T-cell (primary cell): Measurements from ENCODE around the gene ATP9B. TPM values are rescaled to one million over a fixed set of nuclear protein-coding genes. Genes with fewer than 3 reads are reported as not detected.

ENCODE experiments used
- ATAC-seq, 4 experiments: fragments of 200-7000 bp in 3 of 4; fragments of 150-1000 bp in 1 of 4; cut with Tn5 transposase; replicated peaks in 1 of 4; 1 replicate in 3 of 4; 2 replicates in 1 of 4; pipeline ENCODE4 v1.10.0; 2021; ENCODE audit warnings: moderate library complexity in 3 of 4, mild to moderate bottlenecking in 2 of 4, moderate number of reproducible peaks in 1 of 4
- CTCF ChIA-PET, 2 donors: fragments of 300-600 bp; sonication (Branson Sonifier 250); formaldehyde crosslinking; loops; one replicate each; lab custom pipeline; 2022; ENCODE audit warnings: antibody characterized with exemption in 2 of 2; lab: Charles Lee
- POLR2A ChIA-PET, 2 donors: fragments of 300-600 bp; sonication (Branson Sonifier 250); formaldehyde crosslinking; loops; one replicate each; lab custom pipeline; 2022; ENCODE audit warnings: antibody characterized with exemption in 2 of 2; lab: Charles Lee
- DNase-seq, 35 experiments: peaks; one replicate each; pipeline versions ENCODE4 v3.0.0 to v3.0.0-alpha.2; 2013 to 2023
- H3K27ac ChIP-seq: one replicate; pipeline ENCODE4 v1.5.1; 2013; ENCODE audit warnings: low read length
- H3K27me3 ChIP-seq, 2 experiments: replicated peaks in 1 of 2; 1 replicate in 1 of 2; 2 replicates in 1 of 2; pipeline versions ENCODE4 v1.6.1 to v1.7.0; 2013; ENCODE audit warnings: low read length in 1 of 2, mixed read lengths in 1 of 2; ENCODE audit not compliant: control insufficient read depth in 2 of 2, insufficient read depth in 2 of 2; ENCODE audit errors: extremely low read depth in 1 of 2
- H3K36me3 ChIP-seq, 2 donors: 1 replicate in 1 of 2; 2 replicates in 1 of 2; pipeline versions ENCODE4 v1.6.1 to v1.7.0; 2013; ENCODE audit warnings: low read length in 1 of 2; ENCODE audit not compliant: control insufficient read depth in 2 of 2, insufficient read depth in 1 of 2; ENCODE audit errors: extremely low read depth in 1 of 2
- H3K4me1 ChIP-seq, 2 experiments: 1 replicate in 1 of 2; 2 replicates in 1 of 2; pipeline versions ENCODE4 v1.6.1 to v1.7.0; 2013; ENCODE audit warnings: low read length in 2 of 2, mixed read lengths in 1 of 2; ENCODE audit not compliant: insufficient read depth in 2 of 2, control insufficient read depth in 1 of 2; ENCODE audit errors: extremely low read depth in 1 of 2
- H3K4me3 ChIP-seq, 2 donors: 1 replicate in 1 of 2; 2 replicates in 1 of 2; pipeline versions ENCODE4 v1.5.1 to v1.7.0; 2013; ENCODE audit warnings: mild to moderate bottlenecking in 2 of 2, low read length in 1 of 2, moderate library complexity in 1 of 2; ENCODE audit not compliant: control insufficient read depth in 1 of 2; ENCODE audit errors: extremely low read depth in 1 of 2
- H3K9me3 ChIP-seq: 2 replicates; pipeline ENCODE4 v1.7.0; 2013
- H3K27ac Mint-ChIP-seq, 2 donors: one replicate each; pipeline ENCODE4 v1.8.0; 2020 to 2021; ENCODE audit warnings: mild to moderate bottlenecking in 2 of 2, mixed read lengths in 2 of 2
- H3K27me3 Mint-ChIP-seq, 2 donors: one replicate each; pipeline ENCODE4 v1.8.0; 2021 to 2022; ENCODE audit warnings: mixed read lengths in 2 of 2
- H3K36me3 Mint-ChIP-seq: one replicate; pipeline ENCODE4 v1.8.0; 2021; ENCODE audit warnings: mixed read lengths
- H3K4me1 Mint-ChIP-seq, 3 donors: one replicate each; pipeline ENCODE4 v1.8.0; 2020 to 2022; ENCODE audit warnings: mixed read lengths in 3 of 3, mild to moderate bottlenecking in 1 of 3
- H3K4me3 Mint-ChIP-seq, 3 donors: one replicate each; pipeline ENCODE4 v1.8.0; 2020 to 2022; ENCODE audit warnings: mild to moderate bottlenecking in 3 of 3, mixed read lengths in 3 of 3, moderate library complexity in 3 of 3
- H3K9me3 Mint-ChIP-seq, 3 donors: one replicate each; pipeline ENCODE4 v1.8.0; 2020 to 2022; ENCODE audit warnings: mixed read lengths in 3 of 3
- WGBS: methylation state at CpG from one replicate; pipeline ENCODE4 v1.1.5; 2013; ENCODE audit warnings: missing lambda C conversion rate; ENCODE audit not compliant: insufficient coverage; 5-methylcytosine and 5-hydroxymethylcytosine counted together
- total RNA-seq, 35 experiments: library from RNA in 6 of 35; stranded (reverse) in 6 of 35; fragments of 120-200 nt in 1 of 35; gene quantifications; one replicate each; pipeline versions ENCODE4 v1.2.1 to v1.2.4 and lab custom pipeline; 2013 to 2026

The ATP9B gene
- total RNA-seq, 5 donors from 2014 or later (not counting 1 experiment from before 2014, with no cell fraction given) = 54.1 to 95.2 (median 65.4) TPM

DNA sequence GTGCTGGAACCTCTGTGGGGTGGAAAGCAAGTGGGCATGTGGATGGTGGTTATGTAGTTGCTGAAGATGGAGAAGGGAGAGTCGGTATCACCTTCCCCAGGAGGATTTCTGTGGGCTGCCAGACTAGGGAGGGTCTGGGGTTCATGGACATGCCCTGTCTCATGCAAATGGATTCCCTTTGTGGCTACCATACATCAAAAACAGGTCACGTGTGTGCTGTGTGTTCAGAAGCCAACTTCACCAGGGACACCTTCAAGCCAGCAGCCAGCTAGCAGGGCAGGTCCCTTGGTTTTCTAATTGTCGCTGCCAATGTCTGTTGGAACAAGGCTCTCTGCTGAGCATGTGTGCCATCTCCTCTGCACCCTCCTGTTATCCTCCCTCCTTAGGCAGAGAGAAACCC, 155.2 kb downstream of the ATP9B start:
- no peaks in the 10 kb centered on the region for H3K27me3 ChIP-seq
- CTCF ChIA-PET = interaction anchor here in 1 of 2 donors (1.7 kb wide), 1 partner anchor 11 kb away, joined by 3 read pairs; no protein-coding TSS in a partner anchor
- H3K4me1 ChIP-seq = no peaks in the 10 kb centered on the region

GRCh38 chr18:79227621-79228020, 158.4 kb downstream of the ATP9B start:
- Histone ChIP-seq H3K4me3 (no peak overlapping the region), H3K36me3 (peaks cover 5 to 8% of the 10 kb centered on the region in 2 donors), H3K9me3 (no peaks in the 10 kb centered on the region), H3K27ac (no peak overlapping the region), H3K27me3 (no peaks in the 10 kb centered on the region), H3K4me1 (no peaks in the 10 kb centered on the region)
- peaks cover 5 to 9% (median 6%) of the 10 kb centered on the region in 3 donors for H3K4me1 Mint-ChIP-seq
- WGBS = 92% methylated on average over 3 of the region's 3 CpGs
- ChIA-PET CTCF (no interaction called here), POLR2A (no interaction called here)
- no peaks in the 10 kb centered on the region for H3K27me3 Mint-ChIP-seq
- H3K36me3 Mint-ChIP-seq = peaks cover 34% of the 10 kb centered on the region
- H3K27ac Mint-ChIP-seq = peak overlapping the region in 1 of 2 donors; percentile 34
- ATAC-seq (no peak), DNase-seq (no peak)
- H3K4me3 Mint-ChIP-seq = no peak overlapping the region
- no peaks in the 10 kb centered on the region for H3K9me3 Mint-ChIP-seq

More for the DNA sequence above, 155.2 kb downstream of the ATP9B start:
- 96% methylated on average over 2 of the region's 3 CpGs for WGBS
- Histone ChIP-seq H3K4me3 (no peak overlapping the region), H3K27ac (no peak overlapping the region), H3K36me3 (peaks cover 8 to 12% of the 10 kb centered on the region in 2 donors), H3K9me3 (no peaks in the 10 kb centered on the region)
- DNase-seq = no peak
- Mint-ChIP-seq H3K4me1 (peaks cover 4 to 9% (median 6%) of the 10 kb centered on the region in 3 donors), H3K27ac (no peak overlapping the region), H3K9me3 (no peaks in the 10 kb centered on the region), H3K36me3 (peaks cover 28% of the 10 kb centered on the region), H3K4me3 (no peak overlapping the region), H3K27me3 (no peaks in the 10 kb centered on the region)
- POLR2A ChIA-PET = no interaction called here
- ATAC-seq = no peak

DNA sequence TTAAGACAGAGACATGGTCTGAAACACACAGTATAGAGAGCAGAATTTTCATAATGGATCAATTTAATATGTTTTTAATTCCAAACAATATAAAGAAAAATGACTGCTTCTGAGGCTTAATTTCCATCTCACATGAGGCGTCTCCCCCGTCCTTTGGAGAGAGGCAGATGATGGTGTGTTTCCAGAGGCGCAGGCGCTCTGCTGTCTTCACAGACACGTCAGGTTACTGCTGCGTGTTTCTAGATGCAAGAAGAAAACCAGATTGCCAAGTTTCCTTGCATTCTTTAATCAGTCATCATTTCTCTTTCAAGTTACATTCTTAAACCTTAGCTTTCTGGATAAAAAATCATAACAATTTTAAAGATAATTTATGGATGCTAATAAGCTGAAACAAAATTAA, 160.2 kb downstream of the ATP9B start:
- Mint-ChIP-seq H3K9me3 (no peaks in the 10 kb centered on the region), H3K27ac (no peak overlapping the region), H3K4me3 (no peak overlapping the region), H3K27me3 (no peaks in the 10 kb centered on the region), H3K36me3 (peaks cover 34% of the 10 kb centered on the region), H3K4me1 (peaks cover 6 to 9% (median 8%) of the 10 kb centered on the region in 3 donors)
- H3K9me3 ChIP-seq = no peaks in the 10 kb centered on the region
- ATAC-seq = no peak
- no peaks in the 10 kb centered on the region for H3K27me3 ChIP-seq
- no peak overlapping the region for H3K4me3 ChIP-seq
- CTCF ChIA-PET = no interaction called here
- no peak for DNase-seq
- POLR2A ChIA-PET = interaction anchor here in 1 of 2 donors (0.5 kb wide), 1 partner anchor 49 kb away, joined by 3 read pairs; no protein-coding TSS in a partner anchor
- no CpG with 5 or more reads among the region's 6 CpGs for WGBS
- peaks cover 5 to 8% of the 10 kb centered on the region in 2 donors for H3K36me3 ChIP-seq
- H3K27ac ChIP-seq = no peak overlapping the region
- no peaks in the 10 kb centered on the region for H3K4me1 ChIP-seq

- ChIA-PET POLR2A (interaction anchor here in 1 of 2 donors (0.6 kb wide), 1 partner anchor 13 kb away, joined by 3 read pairs; no protein-coding TSS in a partner anchor), CTCF (interaction anchor here in 1 of 2 donors (0.9 kb wide), 1 partner anchor 10 kb away, joined by 3 read pairs; no protein-coding TSS in a partner anchor)
- Mint-ChIP-seq H3K36me3 (peaks cover 22% of the 10 kb centered on the region), H3K4me1 (peaks cover 0 to 11% (median 2%) of the 10 kb centered on the region in 3 donors), H3K27me3 (no peaks in the 10 kb centered on the region), H3K4me3 (no peak overlapping the region), H3K27ac (no peak overlapping the region), H3K9me3 (no peaks in the 10 kb centered on the region)
- Histone ChIP-seq H3K4me3 (no peak overlapping the region), H3K4me1 (no peaks in the 10 kb centered on the region), H3K9me3 (no peaks in the 10 kb centered on the region), H3K27ac (no peak overlapping the region), H3K27me3 (no peaks in the 10 kb centered on the region), H3K36me3 (peaks cover 0 to 5% of the 10 kb centered on the region in 2 donors)
- DNase-seq = no peak
- 93% methylated on average over 6 of the region's 14 CpGs for WGBS
- ATAC-seq = no peak
Observed at GRCh38 chr18:79234438-79234837, 165.2 kb downstream of the ATP9B start.

GRCh38 chr18:79239631-79240030, 170.4 kb downstream of the ATP9B start:
- Histone ChIP-seq H3K27me3 (no peaks in the 10 kb centered on the region), H3K4me3 (no peak overlapping the region), H3K36me3 (peaks cover 0 to 8% of the 10 kb centered on the region in 2 donors), H3K4me1 (no peaks in the 10 kb centered on the region), H3K9me3 (no peaks in the 10 kb centered on the region), H3K27ac (no peak overlapping the region)
- no peak overlapping the region for H3K4me3 Mint-ChIP-seq
- ATAC-seq (no peak), DNase-seq (no peak)
- WGBS = 100% methylated on average over 8 of the region's 12 CpGs
- H3K9me3 Mint-ChIP-seq = no peaks in the 10 kb centered on the region
- H3K27ac Mint-ChIP-seq = no peak overlapping the region
- CTCF ChIA-PET = no interaction called here
- POLR2A ChIA-PET = no interaction called here
- peaks cover 10% of the 10 kb centered on the region for H3K36me3 Mint-ChIP-seq
- H3K27me3 Mint-ChIP-seq = no peaks in the 10 kb centered on the region
- peaks cover 2 to 13% (median 10%) of the 10 kb centered on the region in 3 donors for H3K4me1 Mint-ChIP-seq

- Histone ChIP-seq H3K9me3 (no peaks in the 10 kb centered on the region), H3K4me1 (peaks cover 0 to 13% of the 10 kb centered on the region in 2 experiments), H3K4me3 (no peak overlapping the region), H3K36me3 (peaks cover 0 to 8% of the 10 kb centered on the region in 2 donors), H3K27me3 (no peaks in the 10 kb centered on the region), H3K27ac (no peak overlapping the region)
- H3K27me3 Mint-ChIP-seq = no peaks in the 10 kb centered on the region
- ChIA-PET POLR2A (no interaction called here), CTCF (interaction anchor here (0.6 kb wide), 2 partner anchors 15 to 366 kb away, joined by 3 to 8 read pairs; no protein-coding TSS in a partner anchor)
- H3K4me3 Mint-ChIP-seq = no peak overlapping the region
- peaks cover 12 to 15% (median 13%) of the 10 kb centered on the region in 3 donors for H3K4me1 Mint-ChIP-seq
- H3K9me3 Mint-ChIP-seq = no peaks in the 10 kb centered on the region
- no peak overlapping the region for H3K27ac Mint-ChIP-seq
- ATAC-seq (no peak), DNase-seq (no peak)
- H3K36me3 Mint-ChIP-seq = peaks cover 6% of the 10 kb centered on the region
- WGBS = 100% methylated on average over 4 of the region's 8 CpGs
Observed at GRCh38 chr18:79241755-79242154, 172.6 kb downstream of the ATP9B start.
